Fibroblast of lung (primary cell): ENCODE data around the gene UBE3C.

Experiments
- CTCF ChIP-seq, 2 donors: IDR thresholded peaks in 1 of 2; conservative IDR thresholded peaks in 1 of 2; 1 replicate in 1 of 2; 2 replicates in 1 of 2; pipeline ENCODE4 v1.5.1; 2011 to 2012; ENCODE audit warnings: low read length in 2 of 2, control low read depth in 1 of 2, inconsistent platforms in 1 of 2, low read depth in 1 of 2, mild to moderate bottlenecking in 1 of 2
- EZH2 ChIP-seq: IDR thresholded peaks from 2 replicates; pipeline ENCODE4 v1.5.1; 2012; ENCODE audit warnings: low read length, control low read depth, mild to moderate bottlenecking; ENCODE audit errors: missing control alignments

- TF ChIP-seq CTCF (conservative IDR thresholded peaks at IDR 0.05 in 1 of 2, IDR thresholded peaks at IDR 0.05 in 1 of 2; ENCODE audit: low read depth in 1 of 2, low read length in 2 of 2) (no peak), EZH2 (no peak)
These were observed 664 bp upstream of the UBE3C start for GRCh38 chr7:157138101-157138423.
